Measurements from ENCODE around the gene OBSL1.
A peak's percentile ranks its signal among the peaks of the same experiment; 100 is the strongest.

OBSL1 gene

DNA sequence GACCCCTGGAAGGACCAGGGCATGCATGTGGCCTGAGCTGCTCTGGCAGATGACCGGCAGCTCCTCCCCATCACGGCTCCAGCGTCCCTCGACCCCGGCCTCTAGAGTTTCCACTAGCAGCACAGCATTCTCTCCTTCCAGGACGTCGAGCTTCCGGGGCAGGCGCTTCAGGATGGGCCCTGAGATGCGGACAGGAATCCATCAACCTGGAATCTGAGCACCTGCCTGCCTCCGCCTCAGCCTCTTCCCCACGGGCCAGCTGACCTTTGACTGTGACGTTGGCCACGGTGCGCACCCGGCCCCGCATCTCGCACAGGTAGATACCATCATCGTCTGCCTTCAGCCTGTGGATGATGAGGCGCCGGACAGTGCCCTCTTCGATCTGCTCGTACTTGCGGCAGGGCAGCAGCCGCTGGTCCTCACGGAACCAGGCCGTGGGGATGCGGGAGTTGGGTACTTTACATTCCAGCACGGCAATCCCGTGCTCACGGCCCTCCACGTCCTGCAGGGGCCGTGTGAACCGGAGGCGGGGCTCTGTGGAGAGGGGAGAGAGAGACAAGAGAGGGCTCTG lies 3.5 kb downstream of the OBSL1 start:
- H3K4me1 ChIP-seq = peaks cover 45% of the 10 kb centered on the region
- no peak overlapping the region for H3K27ac ChIP-seq
- peaks cover 52% of the 10 kb centered on the region for H3K36me3 ChIP-seq
- TF ChIP-seq Cebpa-rat (IDR thresholded peaks at IDR 0.05) = no peak
- H3K4me3 ChIP-seq = no peak overlapping the region
- no peaks in the 10 kb centered on the region for H3K9me3 ChIP-seq
- H3K27me3 ChIP-seq = no peaks in the 10 kb centered on the region
- H3K9ac ChIP-seq = no peak overlapping the region
- no peak overlapping the region for H3K4me2 ChIP-seq
- H4K20me1 ChIP-seq = peaks cover 57% of the 10 kb centered on the region

DNA sequence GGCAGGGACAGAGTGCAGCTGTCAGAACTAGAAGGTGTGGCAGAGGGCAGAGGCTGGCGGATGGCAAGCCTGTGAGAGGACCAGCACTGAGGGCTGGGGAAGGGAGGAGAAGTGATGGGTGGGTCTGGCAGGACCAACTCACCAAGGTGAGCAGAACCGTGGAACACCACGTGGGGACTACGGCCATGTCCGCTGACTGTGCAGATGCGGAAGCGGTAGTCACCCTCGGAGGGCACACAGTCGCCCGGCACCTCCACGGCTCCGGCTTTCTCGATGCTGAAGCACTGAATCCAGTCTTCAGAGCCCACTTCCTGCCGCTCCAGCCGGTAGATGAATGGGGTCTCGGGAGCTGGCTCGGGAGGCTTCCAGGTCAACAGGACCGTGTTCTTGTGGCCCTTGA lies 4.2 kb downstream of the OBSL1 start:
- Histone ChIP-seq H3K4me2 (no peak overlapping the region), H3K27ac (no peak overlapping the region), H3K4me3 (no peak overlapping the region), H4K20me1 (peaks cover 57% of the 10 kb centered on the region), H3K36me3 (peaks cover 60% of the 10 kb centered on the region), H3K27me3 (no peaks in the 10 kb centered on the region), H3K9me3 (no peaks in the 10 kb centered on the region), H3K4me1 (peaks cover 42% of the 10 kb centered on the region), H3K9ac (no peak overlapping the region)
- TF ChIP-seq Cebpa-rat (IDR thresholded peaks at IDR 0.05) = no peak

DNA sequence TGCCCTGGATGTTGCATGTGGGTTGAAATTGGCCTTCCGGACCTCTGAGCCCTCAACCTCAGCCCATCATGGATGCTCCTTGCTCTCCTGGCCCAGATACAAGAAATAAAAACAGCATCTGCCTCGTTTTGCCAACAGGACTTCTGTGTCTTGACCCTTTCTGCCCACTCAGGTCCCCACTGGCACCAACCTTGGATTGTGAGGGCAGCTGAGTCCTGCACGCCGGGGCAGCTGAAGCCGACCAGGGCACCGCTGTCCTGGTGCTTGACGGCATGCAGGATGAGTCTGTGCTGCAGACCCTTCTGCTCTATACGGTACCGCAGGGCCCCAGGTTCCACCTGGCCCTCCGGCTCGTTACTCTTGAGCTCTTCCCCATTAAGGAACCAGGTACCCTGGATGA lies 4.7 kb downstream of the OBSL1 start:
- peaks cover 37% of the 10 kb centered on the region for H3K4me1 ChIP-seq

DNA sequence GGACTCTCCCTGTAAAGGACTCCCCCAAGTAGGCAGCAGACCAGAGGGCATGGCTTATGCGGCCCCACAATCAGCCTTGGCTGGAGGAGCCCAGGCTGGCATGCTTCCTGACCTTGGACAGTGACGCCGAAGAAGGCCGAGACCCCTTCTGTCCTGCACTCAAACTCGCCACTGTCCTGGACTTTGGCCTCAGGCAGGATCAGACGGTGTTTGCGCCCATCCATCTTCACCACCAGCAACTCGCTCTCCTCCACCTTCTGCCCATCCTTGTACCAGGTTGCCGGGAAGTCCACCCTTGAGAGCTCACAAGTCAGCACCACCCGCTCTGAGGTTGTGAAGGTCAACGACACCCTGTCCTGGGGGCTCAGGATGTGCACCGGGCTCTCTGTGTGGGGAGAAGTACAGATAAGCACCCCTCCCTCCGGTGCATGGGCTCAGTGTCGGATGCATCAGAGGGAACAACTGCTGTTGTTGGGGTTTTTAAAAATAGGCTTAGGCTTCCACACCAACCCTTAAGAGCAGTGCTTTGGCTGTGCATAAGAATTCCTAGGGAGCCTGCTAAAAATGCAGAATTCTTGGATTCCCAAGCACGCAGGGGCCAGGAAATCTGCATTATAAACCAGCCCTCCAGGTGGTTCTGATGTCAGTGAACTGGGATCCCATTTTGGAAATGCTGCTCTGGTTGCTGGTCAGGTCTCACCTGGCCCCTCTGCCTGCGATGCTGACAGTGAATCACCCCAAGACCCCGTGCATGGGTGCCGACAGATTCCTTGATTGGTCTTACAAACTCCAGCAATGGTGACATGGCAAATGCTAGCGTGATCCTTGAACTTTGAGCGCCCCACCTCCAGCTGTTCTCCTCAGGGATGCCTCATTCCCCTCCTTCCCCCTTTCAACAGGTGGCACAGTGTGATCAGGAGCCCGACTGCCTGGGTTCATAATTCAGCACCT lies 5.9 kb downstream of the OBSL1 start:
- H3K4me3 ChIP-seq = no peak overlapping the region
- peaks cover 66% of the 10 kb centered on the region for H3K36me3 ChIP-seq
- no peak overlapping the region for H3K27ac ChIP-seq
- no peaks in the 10 kb centered on the region for H3K9me3 ChIP-seq
- TF ChIP-seq Cebpa-rat (IDR thresholded peaks at IDR 0.05) = no peak
- H3K4me2 ChIP-seq = no peak overlapping the region
- peaks cover 55% of the 10 kb centered on the region for H4K20me1 ChIP-seq
- peaks cover 35% of the 10 kb centered on the region for H3K4me1 ChIP-seq
- no peak overlapping the region for H3K9ac ChIP-seq
- H3K27me3 ChIP-seq = no peaks in the 10 kb centered on the region

More for the DNA sequence above, 4.7 kb downstream of the OBSL1 start:
- no peak overlapping the region for H3K9ac ChIP-seq
- H3K27me3 ChIP-seq = no peaks in the 10 kb centered on the region
- no peak overlapping the region for H3K4me3 ChIP-seq
- H3K9me3 ChIP-seq = no peaks in the 10 kb centered on the region
- H3K36me3 ChIP-seq = peaks cover 64% of the 10 kb centered on the region
- no peak for TF ChIP-seq Cebpa-rat (IDR thresholded peaks at IDR 0.05)
- peak overlapping the region; percentile 34 for H3K4me2 ChIP-seq
- H4K20me1 ChIP-seq = peaks cover 57% of the 10 kb centered on the region
- H3K27ac ChIP-seq = no peak overlapping the region

GRCh38 chr2:219563271-219563928 lies 7.9 kb downstream of the OBSL1 start:
- Histone ChIP-seq H3K9ac (no peak overlapping the region), H3K4me2 (no peak overlapping the region), H3K4me1 (peaks cover 22% of the 10 kb centered on the region), H3K9me3 (no peaks in the 10 kb centered on the region), H3K36me3 (peaks cover 66% of the 10 kb centered on the region), H3K27ac (no peak overlapping the region), H4K20me1 (peaks cover 35% of the 10 kb centered on the region), H3K4me3 (no peak overlapping the region), H3K27me3 (no peaks in the 10 kb centered on the region)
- TF ChIP-seq Cebpa-rat (IDR thresholded peaks at IDR 0.05) = no peak

- Histone ChIP-seq H3K9ac (no peak overlapping the region), H3K27me3 (no peaks in the 10 kb centered on the region), H3K4me2 (no peak overlapping the region), H3K36me3 (peaks cover 57% of the 10 kb centered on the region), H3K4me3 (no peak overlapping the region), H3K9me3 (no peaks in the 10 kb centered on the region), H3K4me1 (peaks cover 19% of the 10 kb centered on the region), H3K27ac (no peak overlapping the region), H4K20me1 (peaks cover 24% of the 10 kb centered on the region)
- TF ChIP-seq Cebpa-rat (IDR thresholded peaks at IDR 0.05) = no peak
These were observed 9.0 kb downstream of the OBSL1 start for GRCh38 chr2:219562049-219563020.

DNA sequence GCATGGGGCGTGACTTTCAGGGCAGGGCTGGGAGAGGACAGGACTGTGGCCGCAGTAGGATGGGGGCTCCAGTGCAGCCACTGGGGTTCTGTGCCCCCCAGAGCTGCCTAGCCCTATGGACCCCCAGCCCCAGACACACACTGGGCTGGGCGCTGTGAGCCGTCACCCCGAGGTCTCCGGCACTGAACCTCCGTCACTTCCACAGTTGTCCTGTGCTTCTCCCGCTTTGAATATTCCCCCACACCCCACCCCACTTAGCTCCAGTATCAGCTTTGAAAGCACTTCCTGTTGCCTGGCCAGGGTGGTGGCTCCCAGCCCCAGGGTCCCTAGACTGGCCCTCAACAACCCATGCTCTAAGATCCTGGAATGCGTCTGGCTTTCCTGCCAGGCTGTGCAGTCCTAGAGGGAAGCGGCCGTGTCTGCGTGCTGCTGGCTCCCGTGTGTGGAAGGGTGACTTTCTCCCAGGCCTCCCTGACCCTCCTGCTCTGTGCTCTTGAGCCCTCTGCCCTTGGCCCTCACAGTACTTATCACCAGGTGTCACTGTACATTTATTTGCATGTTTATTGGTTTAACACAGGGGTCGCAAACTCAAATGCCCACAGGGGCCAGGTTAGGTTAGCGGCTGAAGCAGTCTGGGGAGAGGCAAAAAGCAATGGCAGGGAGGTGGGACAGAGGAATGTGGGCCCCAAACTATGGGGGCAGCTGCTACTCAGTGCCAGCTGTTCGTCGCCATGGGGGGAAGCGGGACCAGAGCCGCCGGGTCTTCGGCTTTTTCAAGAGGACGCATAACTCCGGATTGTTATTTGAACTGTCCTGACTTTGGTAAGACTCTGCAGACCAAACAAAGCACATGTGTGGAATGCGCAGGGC lies 9.9 kb downstream of the OBSL1 start:
- no peaks in the 10 kb centered on the region for H3K9me3 ChIP-seq
- TF ChIP-seq Cebpa-rat (IDR thresholded peaks at IDR 0.05) = no peak
- no peak overlapping the region for H3K9ac ChIP-seq
- H3K4me1 ChIP-seq = peaks cover 12% of the 10 kb centered on the region
- H4K20me1 ChIP-seq = peaks cover 15% of the 10 kb centered on the region
- H3K27me3 ChIP-seq = no peaks in the 10 kb centered on the region
- no peak overlapping the region for H3K27ac ChIP-seq
- no peak overlapping the region for H3K4me2 ChIP-seq
- H3K4me3 ChIP-seq = no peak overlapping the region
- H3K36me3 ChIP-seq = peaks cover 50% of the 10 kb centered on the region

DNA sequence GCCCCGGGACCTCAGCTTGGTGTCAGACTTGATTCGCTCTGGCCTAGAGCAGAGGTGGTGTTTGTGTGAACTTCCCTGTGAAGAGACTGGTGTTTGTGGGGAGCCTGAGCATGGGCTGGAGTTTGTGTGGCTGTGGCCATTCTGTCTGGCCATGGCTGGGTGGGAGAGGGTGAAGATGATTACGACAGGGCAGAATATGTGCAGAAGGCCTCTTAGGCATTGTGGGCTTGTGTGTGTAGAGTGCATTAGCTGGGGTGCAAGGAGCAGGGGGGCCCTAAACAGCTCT lies 10.5 kb downstream of the OBSL1 start:
- Histone ChIP-seq H3K36me3 (peaks cover 50% of the 10 kb centered on the region), H3K27ac (no peak overlapping the region), H3K27me3 (no peaks in the 10 kb centered on the region)

More for the DNA sequence above, 10.5 kb downstream of the OBSL1 start:
- Histone ChIP-seq H3K4me1 (peaks cover 8% of the 10 kb centered on the region), H3K4me3 (no peak overlapping the region), H3K9me3 (no peaks in the 10 kb centered on the region), H4K20me1 (peaks cover 9% of the 10 kb centered on the region; the same call in 1 of the 2 replicates), H3K4me2 (no peak overlapping the region), H3K9ac (no peak overlapping the region)
- TF ChIP-seq Cebpa-rat (IDR thresholded peaks at IDR 0.05) = no peak
